ENCODE measurements around the gene ESD.
A peak's percentile ranks its signal among the peaks of the same experiment; 100 is the strongest.
"Not testable (repeated sequence)": the region's sequence is repeated elsewhere in the genome, so short reads cannot be mapped to it uniquely, and the experiment has no call there.

Gene ESD

GRCh38 chr13:46796515-46797474 lies at the start of gene ESD:
ESD (minus strand) TSS chr13:46797161; CDS start chr13:46791413, 5,748 bp downstream.
- DNase-seq = peak; percentile 71

GRCh38 chr13:46846726-46847125 lies 49.8 kb upstream of the ESD start:
- DNase-seq = no peak

GRCh38 chr13:46845146-46845545 lies 48.2 kb upstream of the ESD start:
- no peak for DNase-seq

- DNase-seq = no peak
Measured at GRCh38 chr13:46844431-46844830, 47.5 kb upstream of the ESD start.

GRCh38 chr13:46839399-46839798 lies 42.4 kb upstream of the ESD start:
- DNase-seq = no peak

- no peak for DNase-seq
Measured at GRCh38 chr13:46834657-46835056, 37.7 kb upstream of the ESD start.

GRCh38 chr13:46831588-46832194 lies 34.7 kb upstream of the ESD start:
- peak; percentile 13 for DNase-seq

- DNase-seq = no peak
Measured at GRCh38 chr13:46830405-46831005, 33.5 kb upstream of the ESD start.

- no peak for DNase-seq
Measured at GRCh38 chr13:46822551-46822950, 25.6 kb upstream of the ESD start.

- no peak for DNase-seq
Measured at GRCh38 chr13:46817838-46818476, 21.0 kb upstream of the ESD start.

GRCh38 chr13:46817095-46817494 lies 20.1 kb upstream of the ESD start:
- DNase-seq = no peak

GRCh38 chr13:46816371-46816770 lies 19.4 kb upstream of the ESD start:
- no peak for DNase-seq

- DNase-seq = no peak
Measured at GRCh38 chr13:46812301-46812797, 15.4 kb upstream of the ESD start.

GRCh38 chr13:46810440-46810839 lies 13.5 kb upstream of the ESD start:
- DNase-seq = no peak

GRCh38 chr13:46804921-46805320 lies 8.0 kb upstream of the ESD start:
- not testable (repeated sequence) for DNase-seq

GRCh38 chr13:46804391-46804815 lies 7.4 kb upstream of the ESD start:
- no peak for DNase-seq

- no peak for DNase-seq
Measured at GRCh38 chr13:46803586-46803985, 6.6 kb upstream of the ESD start.

GRCh38 chr13:46801858-46802257 lies 4.9 kb upstream of the ESD start:
- DNase-seq = no peak

GRCh38 chr13:46799139-46799538 lies 2.2 kb upstream of the ESD start:
- DNase-seq = no peak

- DNase-seq = no peak
Measured at GRCh38 chr13:46797501-46798237, 708 bp upstream of the ESD start.

- DNase-seq = no peak
Measured at GRCh38 chr13:46796129-46796514, 839 bp downstream of the ESD start.

GRCh38 chr13:46795321-46795720 lies 1.6 kb downstream of the ESD start:
- DNase-seq = no peak

All from NCI-H524 treated with DMSO at 0.1 percent for 48 hours (cell line).